Heart left ventricle (tissue), 13 donors: Measurements from ENCODE around the gene IQGAP2.

Experiments used
- CTCF ChIP-seq, 12 donors: fragments of 200-600 bp; sonication (generic) in 4 of 12; IDR thresholded peaks; one replicate each; pipeline versions ENCODE4 v1.5.0 to v1.8.0; 2018 to 2022; ENCODE audit warnings: antibody characterized with exemption in 12 of 12, mild to moderate bottlenecking in 5 of 12
- POLR2A ChIP-seq, 2 donors: fragments of 450-650 bp; IDR thresholded peaks; one replicate each; pipeline ENCODE4 v1.6.1; 2017; ENCODE audit warnings: antibody characterized with exemption in 2 of 2, mild to moderate bottlenecking in 2 of 2, moderate library complexity in 2 of 2
- donor health status: ischemic (EF 13 %, LVEDD 7.1; RV severe dilation, severe dysfunction).
- donor health status: DM: no; HTN: yes; CAD: no.
- donor health status: DM: no; HTN: no; CAD: no.
- donor health status: ischemic (EF 25% LVEDD 6.9; RV normal size, moderate dysfunction).
- donor health status: ischemic (EF 25% LVEDD 5.7; RV mildly dilated, moderate dysfunction).
- donor health status: ischemic (EF 35%, LVEDD 5.7; RV mildly dilated, moderate dysfunction).
- donor health status: nonischemic (EF 11% LVEDD 7.7; RV severe dilation, severe dysfunction).
- donor health status: DM: yes; HTN: yes; CAD: no.
- donor health status: PGD.
- donor health status: ischemic (EF 29% LVEDD 5.4; RV normal size, mild dysfunction).
- donor health status: nonischemic (EF 23%, LVEDD 6.1; RV moderate dilation, normal function).

GRCh38 chr5:76446776-76447175 lies 43.7 kb downstream of the IQGAP2 start:
- no peak for TF ChIP-seq POLR2A (IDR thresholded peaks at IDR 0.05)
- TF ChIP-seq CTCF (IDR thresholded peaks at IDR 0.05), result no peak
